Liver (tissue), 9 donors: ENCODE results near the gene TBC1D9B. TPM values are rescaled to one million over a fixed set of nuclear protein-coding genes. Genes with fewer than 3 reads are reported as not detected.

Source experiments
- DNase-seq: peaks from one replicate; pipeline ENCODE4 v3.0.0-alpha.2; 2017; ENCODE audit warnings: low spot score
- H3K27ac ChIP-seq, 2 donors: one replicate each; pipeline ENCODE4 v1.7.0; 2013; ENCODE audit warnings: inconsistent platforms in 2 of 2, low read length in 2 of 2, control low read depth in 1 of 2, low read depth in 1 of 2, mild to moderate bottlenecking in 1 of 2
- H3K27me3 ChIP-seq, 4 donors: one replicate each; pipeline versions ENCODE4 v1.6.1 to v1.7.0; 2013; ENCODE audit warnings: low read length in 3 of 4, inconsistent platforms in 1 of 4, mild to moderate bottlenecking in 1 of 4, moderate library complexity in 1 of 4; ENCODE audit not compliant: control insufficient read depth in 4 of 4, insufficient read depth in 4 of 4
- H3K36me3 ChIP-seq, 4 donors: one replicate each; pipeline versions ENCODE4 v1.6.1 to v1.7.0; 2013; ENCODE audit warnings: low read length in 3 of 4, mild to moderate bottlenecking in 3 of 4, low read depth in 1 of 4, moderate library complexity in 1 of 4; ENCODE audit not compliant: control insufficient read depth in 4 of 4, insufficient read depth in 3 of 4
- H3K4me1 ChIP-seq, 4 donors: one replicate each; pipeline versions ENCODE4 v1.6.1 to v1.7.0; 2013; ENCODE audit warnings: low read length in 3 of 4, mild to moderate bottlenecking in 3 of 4, moderate library complexity in 1 of 4; ENCODE audit not compliant: control insufficient read depth in 4 of 4, insufficient read depth in 4 of 4
- H3K4me3 ChIP-seq, 3 donors: one replicate each; pipeline versions ENCODE4 v1.6.1 to v1.7.0; 2013; ENCODE audit warnings: low read length in 3 of 3, control low read depth in 1 of 3, low read depth in 1 of 3, mild to moderate bottlenecking in 1 of 3
- H3K9ac ChIP-seq, 2 donors: one replicate each; pipeline ENCODE4 v1.7.0; 2013; ENCODE audit warnings: low read length in 2 of 2, mild to moderate bottlenecking in 2 of 2, moderate library complexity in 2 of 2, control low read depth in 1 of 2, low read depth in 1 of 2
- H3K9me3 ChIP-seq, 4 donors: one replicate each; pipeline versions ENCODE4 v1.6.1 to v1.7.0; 2013; ENCODE audit warnings: low read length in 3 of 4; ENCODE audit not compliant: control insufficient read depth in 4 of 4
- FOXA1 ChIP-seq: IDR thresholded peaks from 2 replicates; pipeline ENCODE4 v1.6.1; 2016; ENCODE audit warnings: antibody characterized with exemption
- FOXA2 ChIP-seq: IDR thresholded peaks from 2 replicates; pipeline ENCODE4 v1.6.1; 2016; ENCODE audit warnings: antibody characterized with exemption
- GABPA ChIP-seq, 2 donors: IDR thresholded peaks in 1 of 2; conservative IDR thresholded peaks in 1 of 2; 2 replicates each; pipeline ENCODE4 v1.6.1; 2016; ENCODE audit warnings: antibody characterized with exemption in 2 of 2, mild to moderate bottlenecking in 1 of 2, moderate library complexity in 1 of 2
- HNF4A ChIP-seq, 2 donors: conservative IDR thresholded peaks; 2 replicates each; pipeline ENCODE4 v1.6.1; 2016; ENCODE audit warnings: antibody characterized with exemption in 2 of 2, mild to moderate bottlenecking in 2 of 2
- HNF4G ChIP-seq: IDR thresholded peaks from 2 replicates; pipeline ENCODE4 v1.6.1; 2016; ENCODE audit warnings: antibody characterized with exemption
- JUND ChIP-seq, 2 donors: IDR thresholded peaks; 2 replicates each; pipeline ENCODE4 v1.6.1; 2016; ENCODE audit warnings: antibody characterized with exemption in 2 of 2
- MAX ChIP-seq: IDR thresholded peaks from 2 replicates; pipeline ENCODE4 v1.6.1; 2016; ENCODE audit warnings: antibody characterized with exemption
- NR2F2 ChIP-seq: IDR thresholded peaks from 2 replicates; pipeline ENCODE4 v1.6.1; 2016; ENCODE audit warnings: antibody characterized with exemption
- RAD21 ChIP-seq, 2 donors: IDR thresholded peaks; 2 replicates each; pipeline ENCODE4 v1.6.1; 2016; ENCODE audit warnings: antibody characterized with exemption in 2 of 2, mild to moderate bottlenecking in 2 of 2
- RXRA ChIP-seq, 2 donors: IDR thresholded peaks; 2 replicates each; pipeline ENCODE4 v1.6.1; 2017 to 2018; ENCODE audit warnings: antibody characterized with exemption in 2 of 2, mild to moderate bottlenecking in 1 of 2
- SP1 ChIP-seq: IDR thresholded peaks from 2 replicates; pipeline ENCODE4 v1.6.1; 2018; ENCODE audit warnings: antibody characterized with exemption, mild to moderate bottlenecking
- TAF1 ChIP-seq: conservative IDR thresholded peaks from 2 replicates; pipeline ENCODE4 v1.6.1; 2016; ENCODE audit warnings: antibody characterized with exemption, mild to moderate bottlenecking
- YY1 ChIP-seq: IDR thresholded peaks from 2 replicates; pipeline ENCODE4 v1.6.1; 2016; ENCODE audit warnings: antibody characterized with exemption, mild to moderate bottlenecking
- ZBTB33 ChIP-seq: IDR thresholded peaks from 2 replicates; pipeline ENCODE4 v1.6.1; 2016; ENCODE audit warnings: antibody characterized with exemption
- WGBS: extraction: QIAGEN DNeasy Blood & Tissue Kit; methylation state at CpG from one replicate; pipeline ENCODE4 v1.1.7; 2013; 5-methylcytosine and 5-hydroxymethylcytosine counted together
- polyA plus RNA-seq, 2 donors: library from polyadenylated mRNA; stranded (reverse) in 1 of 2; unstranded in 1 of 2; fragments of 200-250 nt in 1 of 2; fragments of >200 nt in 1 of 2; fragmentation: Nextera tagmentation in 1 of 2; extraction: Ambion mirVana in 1 of 2; gene quantifications; one replicate each; pipeline versions ENCODE4 v1.2.1 to v1.2.3, GENCODE V29; 2013 to 2015
- total RNA-seq, 2 donors: library from RNA; depleted of rRNA; stranded (reverse); fragments of >200 nt; gene quantifications; one replicate each; pipeline ENCODE4 v1.2.3, GENCODE V29; 2014
- TF ChIP-seq, protein P1 (sequence below): IDR thresholded peaks from 2 replicates; pipeline ENCODE4 v1.6.1; 2016; ENCODE audit warnings: antibody characterized with exemption, mild to moderate bottlenecking
- TF ChIP-seq, protein P2 (sequence below): fragments of 150-350 bp; IDR thresholded peaks from 2 replicates; pipeline ENCODE4 v1.5.1; 2017; ENCODE audit warnings: improper control_type of control experiment, low read depth, low read length; ENCODE audit not compliant: missing input control
- donor health status: healthy.
- donor health status: healthy.
- donor health status: healthy.
- donor health status: healthy.
- donor health status: healthy.

The TBC1D9B gene
- total and polyA plus RNA-seq, 4 donors: 23.1 to 55.4 (median 38.7) TPM

DNA sequence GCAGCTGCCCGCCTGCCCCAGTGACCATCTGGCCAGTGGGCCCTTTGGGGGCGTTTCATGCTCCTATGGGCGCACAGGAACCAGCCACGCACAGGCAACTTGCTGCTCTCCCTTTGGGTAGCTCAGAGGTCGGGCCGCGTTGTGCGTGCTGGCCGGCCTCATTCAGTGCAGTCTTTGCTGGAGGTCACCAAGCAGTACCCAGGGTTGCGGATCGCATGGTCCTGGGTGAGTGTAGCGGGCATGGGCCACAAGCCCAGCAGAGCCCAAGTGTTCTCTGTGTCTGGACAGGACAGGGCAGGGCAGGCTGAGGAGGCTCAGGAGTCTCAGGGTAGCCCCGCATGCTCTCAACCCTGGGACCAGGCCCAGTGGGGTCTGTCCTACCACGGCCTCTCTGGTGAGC, 39.2 kb downstream of the TBC1D9B start:
- 98% methylated on average over 14 of the region's 14 CpGs for WGBS
- H3K4me3 ChIP-seq: no peak overlapping the region
- no peak overlapping the region for H3K9ac ChIP-seq
- H3K9me3 ChIP-seq: no peaks in the 10 kb centered on the region
- H3K4me1 ChIP-seq: no peaks in the 10 kb centered on the region
- DNase-seq: no peak
- H3K36me3 ChIP-seq: peaks cover 17 to 76% (median 34%) of the 10 kb centered on the region in 4 donors
- no peak for TF ChIP-seq GABPA (IDR thresholded peaks at IDR 0.05 in 1 of 2, conservative IDR thresholded peaks at IDR 0.05 in 1 of 2)
- TF ChIP-seq FOXA1: no peak
- TF ChIP-seq RXRA (IDR thresholded peaks at IDR 0.05): no peak
- TF ChIP-seq, protein P1, sequence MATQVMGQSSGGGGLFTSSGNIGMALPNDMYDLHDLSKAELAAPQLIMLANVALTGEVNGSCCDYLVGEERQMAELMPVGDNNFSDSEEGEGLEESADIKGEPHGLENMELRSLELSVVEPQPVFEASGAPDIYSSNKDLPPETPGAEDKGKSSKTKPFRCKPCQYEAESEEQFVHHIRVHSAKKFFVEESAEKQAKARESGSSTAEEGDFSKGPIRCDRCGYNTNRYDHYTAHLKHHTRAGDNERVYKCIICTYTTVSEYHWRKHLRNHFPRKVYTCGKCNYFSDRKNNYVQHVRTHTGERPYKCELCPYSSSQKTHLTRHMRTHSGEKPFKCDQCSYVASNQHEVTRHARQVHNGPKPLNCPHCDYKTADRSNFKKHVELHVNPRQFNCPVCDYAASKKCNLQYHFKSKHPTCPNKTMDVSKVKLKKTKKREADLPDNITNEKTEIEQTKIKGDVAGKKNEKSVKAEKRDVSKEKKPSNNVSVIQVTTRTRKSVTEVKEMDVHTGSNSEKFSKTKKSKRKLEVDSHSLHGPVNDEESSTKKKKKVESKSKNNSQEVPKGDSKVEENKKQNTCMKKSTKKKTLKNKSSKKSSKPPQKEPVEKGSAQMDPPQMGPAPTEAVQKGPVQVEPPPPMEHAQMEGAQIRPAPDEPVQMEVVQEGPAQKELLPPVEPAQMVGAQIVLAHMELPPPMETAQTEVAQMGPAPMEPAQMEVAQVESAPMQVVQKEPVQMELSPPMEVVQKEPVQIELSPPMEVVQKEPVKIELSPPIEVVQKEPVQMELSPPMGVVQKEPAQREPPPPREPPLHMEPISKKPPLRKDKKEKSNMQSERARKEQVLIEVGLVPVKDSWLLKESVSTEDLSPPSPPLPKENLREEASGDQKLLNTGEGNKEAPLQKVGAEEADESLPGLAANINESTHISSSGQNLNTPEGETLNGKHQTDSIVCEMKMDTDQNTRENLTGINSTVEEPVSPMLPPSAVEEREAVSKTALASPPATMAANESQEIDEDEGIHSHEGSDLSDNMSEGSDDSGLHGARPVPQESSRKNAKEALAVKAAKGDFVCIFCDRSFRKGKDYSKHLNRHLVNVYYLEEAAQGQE: no peak
- TF ChIP-seq, protein P2, sequence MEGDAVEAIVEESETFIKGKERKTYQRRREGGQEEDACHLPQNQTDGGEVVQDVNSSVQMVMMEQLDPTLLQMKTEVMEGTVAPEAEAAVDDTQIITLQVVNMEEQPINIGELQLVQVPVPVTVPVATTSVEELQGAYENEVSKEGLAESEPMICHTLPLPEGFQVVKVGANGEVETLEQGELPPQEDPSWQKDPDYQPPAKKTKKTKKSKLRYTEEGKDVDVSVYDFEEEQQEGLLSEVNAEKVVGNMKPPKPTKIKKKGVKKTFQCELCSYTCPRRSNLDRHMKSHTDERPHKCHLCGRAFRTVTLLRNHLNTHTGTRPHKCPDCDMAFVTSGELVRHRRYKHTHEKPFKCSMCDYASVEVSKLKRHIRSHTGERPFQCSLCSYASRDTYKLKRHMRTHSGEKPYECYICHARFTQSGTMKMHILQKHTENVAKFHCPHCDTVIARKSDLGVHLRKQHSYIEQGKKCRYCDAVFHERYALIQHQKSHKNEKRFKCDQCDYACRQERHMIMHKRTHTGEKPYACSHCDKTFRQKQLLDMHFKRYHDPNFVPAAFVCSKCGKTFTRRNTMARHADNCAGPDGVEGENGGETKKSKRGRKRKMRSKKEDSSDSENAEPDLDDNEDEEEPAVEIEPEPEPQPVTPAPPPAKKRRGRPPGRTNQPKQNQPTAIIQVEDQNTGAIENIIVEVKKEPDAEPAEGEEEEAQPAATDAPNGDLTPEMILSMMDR: no peak
- TF ChIP-seq ZBTB33: no peak
- TF ChIP-seq FOXA2: no peak
- TF ChIP-seq HNF4G: no peak
- TF ChIP-seq NR2F2: no peak
- no peak for TF ChIP-seq MAX
- TF ChIP-seq JUND (IDR thresholded peaks at IDR 0.05): no peak
- no peak for TF ChIP-seq TAF1
- TF ChIP-seq YY1: no peak
- no peaks in the 10 kb centered on the region for H3K27me3 ChIP-seq
- H3K27ac ChIP-seq: no peak overlapping the region

GRCh38 chr5:179867476-179867875, 40.2 kb downstream of the TBC1D9B start:
- Histone ChIP-seq H3K9me3 (no peaks in the 10 kb centered on the region), H3K36me3 (peaks cover 19 to 78% (median 33%) of the 10 kb centered on the region in 4 donors), H3K9ac (no peak overlapping the region), H3K27me3 (no peaks in the 10 kb centered on the region), H3K4me3 (no peak overlapping the region), H3K4me1 (no peaks in the 10 kb centered on the region), H3K27ac (no peak overlapping the region)
- no peak for DNase-seq
- 96% methylated on average over 11 of the region's 11 CpGs for WGBS
- TF ChIP-seq GABPA (IDR thresholded peaks at IDR 0.05 in 1 of 2, conservative IDR thresholded peaks at IDR 0.05 in 1 of 2) (no peak), RAD21 (IDR thresholded peaks at IDR 0.05) (no peak), JUND (IDR thresholded peaks at IDR 0.05) (no peak), ZBTB33 (no peak), MAX (no peak), SP1 (no peak), HNF4A (conservative IDR thresholded peaks at IDR 0.05) (no peak), HNF4G (no peak)
- TF ChIP-seq, protein P1: no peak
- TF ChIP-seq, protein P2: no peak
